H4 (cell line): Measurements from ENCODE around the gene GUSB. TPM values are rescaled to one million over a fixed set of nuclear protein-coding genes. Genes with fewer than 3 reads are reported as not detected.

Source experiments
- DNase-seq: peaks from one replicate; pipeline ENCODE4 v3.0.0-alpha.2; 2015; ENCODE audit warnings: low spot score
- total RNA-seq: library from RNA; depleted of rRNA; stranded (reverse); fragments of >200 nt; shearing (Covaris generic); gene quantifications from 2 replicates; pipeline ENCODE4 v1.2.3, GENCODE V29; 2014; rRNA removed

The GUSB gene
- total RNA-seq, 1 experiment from 2014 or later = 47.6 TPM

GRCh38 chr7:65931685-65932084, 50.3 kb downstream of the GUSB start:
- no peak for DNase-seq

- DNase-seq = no peak
Measured at GRCh38 chr7:65927489-65928448, 54.2 kb downstream of the GUSB start.

- no peak for DNase-seq
Measured at GRCh38 chr7:65926588-65926987, 55.4 kb downstream of the GUSB start.

GRCh38 chr7:65925040-65925439, 57.0 kb downstream of the GUSB start:
- no peak for DNase-seq

- DNase-seq = no peak
Measured at GRCh38 chr7:65924193-65924592, 57.8 kb downstream of the GUSB start.

- no peak for DNase-seq
Measured at GRCh38 chr7:65923316-65923715, 58.7 kb downstream of the GUSB start.

- no peak for DNase-seq
Measured at GRCh38 chr7:65915921-65916657, 65.9 kb downstream of the GUSB start.

- DNase-seq = no peak
Measured at GRCh38 chr7:65912237-65912636, 69.8 kb downstream of the GUSB start.

Other genes starting within 250 kb of the GUSB start
- gene VKORC1L1, start 109.1 kb downstream of the GUSB start, total RNA-seq = 13.1 and 16.9 TPM in 2 replicates
- 48.8 and 50.2 TPM in 2 replicates for gene ASL, start 93.6 kb upstream of the GUSB start, total RNA-seq
- 55.2 and 74.7 TPM in 2 replicates for gene CRCP, start 132.6 kb upstream of the GUSB start, total RNA-seq
- gene TPST1, start 223.1 kb upstream of the GUSB start, total RNA-seq = 86.2 and 93.2 TPM in 2 replicates